HG03432 (cell line): ENCODE measurements around the gene NFATC3.
"Not testable (repeated sequence)": the region's sequence is repeated elsewhere in the genome, so short reads cannot be mapped to it uniquely, and the experiment has no call there.

Source experiments
- ATAC-seq: cut with Tn5 transposase; IDR thresholded peaks from one replicate; pipeline ENCODE4 v1.9.1; 2021; ENCODE audit warnings: mild to moderate bottlenecking, moderate library complexity; ENCODE audit not compliant: unreplicated experiment

Gene NFATC3

GRCh38 chr16:68115851-68116250, 30.7 kb downstream of the NFATC3 start:
- ATAC-seq, result no peak

DNA sequence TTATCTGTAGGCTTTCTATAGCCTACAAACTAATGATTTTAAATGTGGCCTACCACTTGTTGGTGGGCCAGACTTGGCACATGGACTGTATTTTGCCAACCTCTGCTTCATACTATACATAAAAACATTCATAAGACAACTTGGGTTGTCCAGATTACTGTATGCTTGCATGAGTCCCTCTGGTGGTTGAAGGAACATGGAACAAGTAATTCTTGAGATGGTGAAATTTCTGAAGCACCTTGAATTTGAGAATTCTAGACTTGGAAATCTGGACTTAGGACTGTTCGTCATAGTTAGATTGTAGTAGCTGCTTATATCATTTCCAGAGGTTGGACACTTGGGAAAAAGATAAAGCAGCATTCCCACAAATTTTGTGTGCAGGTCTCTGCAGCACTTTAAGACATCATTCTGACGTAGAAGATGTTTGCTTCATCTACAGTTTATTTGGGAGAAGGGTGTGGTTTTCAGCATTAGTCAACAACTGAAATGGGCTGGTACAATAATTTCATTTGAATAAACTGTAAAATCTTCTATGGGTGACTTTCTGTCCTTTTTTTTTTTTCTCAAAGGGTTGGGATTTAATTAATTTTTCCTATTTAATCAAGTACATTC, 31.2 kb downstream of the NFATC3 start:
- ATAC-seq, result no peak

GRCh38 chr16:68117884-68118283, 32.7 kb downstream of the NFATC3 start:
- no peak for ATAC-seq

DNA sequence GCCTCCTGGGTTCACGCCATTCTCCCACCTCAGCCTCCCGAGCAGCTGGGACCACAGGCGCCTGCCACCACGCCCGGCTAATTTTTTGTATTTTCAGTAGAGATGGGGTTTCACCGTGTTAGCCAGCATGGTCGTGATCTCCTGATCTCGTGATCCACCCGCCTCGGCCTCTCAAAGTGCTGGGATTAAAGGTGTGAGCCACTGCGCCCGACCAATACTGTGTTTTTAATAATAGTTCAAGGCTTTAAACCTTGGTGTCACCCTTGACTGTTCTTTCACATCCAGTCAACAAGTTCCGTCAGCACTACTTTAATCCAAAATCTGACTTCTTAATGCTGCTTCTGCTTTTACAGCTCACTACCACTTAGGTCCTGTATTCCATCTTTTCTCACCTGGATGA, 33.8 kb downstream of the NFATC3 start:
- ATAC-seq, result not testable (repeated sequence)

GRCh38 chr16:68120496-68120895, 35.3 kb downstream of the NFATC3 start:
- ATAC-seq, result not testable (repeated sequence)

- ATAC-seq, result no peak
Measured at GRCh38 chr16:68126395-68126794, 41.2 kb downstream of the NFATC3 start.

DNA sequence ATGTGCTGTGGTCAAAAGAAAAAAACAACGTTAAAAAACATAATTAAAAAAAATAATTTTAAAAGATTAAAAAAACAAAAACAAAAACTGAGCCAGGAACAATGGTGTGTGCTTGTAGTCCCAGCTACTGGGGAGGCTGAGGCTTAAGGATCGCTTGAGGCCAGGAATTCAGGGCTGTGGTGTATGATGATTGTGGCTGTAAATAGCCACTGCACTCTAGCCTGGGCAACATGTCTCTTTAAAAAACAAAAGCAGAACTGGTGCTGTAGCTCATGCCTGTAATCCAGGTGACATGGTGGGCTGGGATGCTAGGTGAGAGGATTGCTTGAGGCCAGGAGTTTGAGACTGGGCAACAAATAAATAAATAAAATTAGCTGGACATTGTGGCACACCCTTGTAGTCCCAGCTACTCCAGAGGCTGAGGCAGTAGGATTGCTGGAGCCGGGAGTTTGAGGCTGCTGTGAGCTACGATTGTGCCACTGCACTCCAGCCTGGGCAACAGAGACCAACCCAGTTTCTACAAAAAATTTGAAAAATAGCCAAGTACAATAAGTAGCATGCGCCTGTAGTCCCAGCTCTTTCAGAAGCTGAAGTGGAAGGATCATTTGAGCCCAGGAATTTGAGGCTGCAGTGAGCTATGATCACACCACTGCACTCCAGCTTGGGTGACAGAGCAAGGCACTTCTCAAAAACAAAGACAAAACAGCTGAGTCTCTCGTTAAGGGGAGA, 43.6 kb downstream of the NFATC3 start:
- ATAC-seq, result no peak

- ATAC-seq, result no peak
Measured at GRCh38 chr16:68130520-68130919, 45.4 kb downstream of the NFATC3 start.

DNA sequence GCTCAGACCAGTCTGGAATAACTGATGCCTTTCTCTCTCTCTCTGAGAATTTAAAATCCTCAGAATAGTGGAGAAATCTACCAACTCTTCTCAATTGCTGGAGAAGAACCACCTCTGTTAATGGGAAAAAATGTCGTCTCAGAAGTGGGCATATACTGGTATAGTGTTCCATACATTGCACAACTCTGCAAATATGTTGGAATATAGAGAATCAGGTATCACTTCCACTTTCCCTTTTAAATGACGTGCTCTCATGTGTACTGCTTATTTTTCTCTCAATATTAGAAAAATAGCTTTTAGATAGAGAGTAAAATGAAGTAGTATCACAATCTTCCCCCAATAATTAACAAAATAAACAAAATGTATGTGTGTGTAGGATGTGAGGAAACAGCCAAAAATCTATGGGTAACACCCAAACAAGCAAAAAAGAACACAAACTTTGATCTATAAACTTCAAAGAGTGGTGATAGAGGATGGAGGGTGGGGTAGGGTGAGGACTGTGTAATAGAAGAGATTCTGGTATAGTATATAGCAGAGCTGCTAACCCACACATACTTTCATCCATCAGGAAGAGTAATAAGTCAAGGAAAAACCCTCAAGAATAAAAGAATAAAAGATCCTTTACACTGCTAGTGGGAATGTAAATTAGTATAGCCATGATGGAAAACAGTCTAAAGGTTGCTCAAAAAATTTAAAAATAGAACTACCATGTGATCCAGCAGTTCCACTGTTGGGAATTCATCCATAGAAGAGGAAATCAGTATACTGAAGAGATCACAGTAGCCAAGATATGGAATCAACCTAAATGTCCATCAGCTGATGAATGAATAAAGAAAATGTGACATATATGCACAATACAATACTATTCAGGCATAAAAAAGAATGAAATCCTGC, 46.9 kb downstream of the NFATC3 start:
- ATAC-seq, result no peak

DNA sequence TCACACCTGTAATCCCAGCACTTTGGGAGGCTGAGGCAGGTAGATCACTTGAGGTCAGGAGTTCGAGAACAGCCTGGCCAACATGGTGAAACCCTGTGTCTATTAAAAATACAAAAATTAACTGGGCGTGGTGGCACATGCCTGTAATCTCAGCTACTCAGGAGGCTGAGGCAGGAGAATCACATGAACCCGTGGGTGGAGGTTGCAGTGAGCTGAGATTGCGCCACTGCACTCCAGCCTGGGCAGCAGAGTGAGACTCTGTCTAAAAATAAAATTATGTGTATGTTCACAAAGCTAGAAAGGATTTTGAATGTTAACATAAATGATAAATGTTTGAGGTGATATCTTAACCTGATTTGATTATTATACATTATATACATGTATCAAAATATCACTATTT, 47.8 kb downstream of the NFATC3 start:
- not testable (repeated sequence) for ATAC-seq

DNA sequence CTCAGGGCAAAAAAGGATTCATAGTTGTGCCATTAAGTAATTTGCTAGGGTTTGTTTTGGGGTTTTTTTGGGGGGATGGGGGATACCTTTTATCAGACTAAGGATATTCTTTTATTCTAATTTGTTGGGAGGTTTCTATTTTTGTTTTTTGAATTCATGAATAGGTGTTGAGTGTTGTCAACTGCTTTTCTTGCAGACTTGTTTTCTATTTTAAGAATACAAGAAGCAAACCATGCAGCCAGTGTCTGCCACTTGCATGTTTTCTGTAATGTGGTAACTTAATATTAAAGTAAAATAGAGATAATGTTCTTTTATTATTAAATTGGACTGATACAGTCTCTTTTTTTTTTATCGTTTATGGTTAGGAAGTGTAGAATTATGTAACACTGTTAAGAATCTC, 49.5 kb downstream of the NFATC3 start:
- ATAC-seq, result no peak

GRCh38 chr16:68136515-68136914, 51.3 kb downstream of the NFATC3 start:
- ATAC-seq, result no peak

GRCh38 chr16:68144008-68144407, 58.8 kb downstream of the NFATC3 start:
- no peak for ATAC-seq

GRCh38 chr16:68146585-68146984, 61.4 kb downstream of the NFATC3 start:
- ATAC-seq, result no peak

GRCh38 chr16:68147444-68147843, 62.3 kb downstream of the NFATC3 start:
- no peak for ATAC-seq

GRCh38 chr16:68149596-68149995, 64.4 kb downstream of the NFATC3 start:
- no peak for ATAC-seq

- no peak for ATAC-seq
Measured at GRCh38 chr16:68155425-68155824, 70.3 kb downstream of the NFATC3 start.

DNA sequence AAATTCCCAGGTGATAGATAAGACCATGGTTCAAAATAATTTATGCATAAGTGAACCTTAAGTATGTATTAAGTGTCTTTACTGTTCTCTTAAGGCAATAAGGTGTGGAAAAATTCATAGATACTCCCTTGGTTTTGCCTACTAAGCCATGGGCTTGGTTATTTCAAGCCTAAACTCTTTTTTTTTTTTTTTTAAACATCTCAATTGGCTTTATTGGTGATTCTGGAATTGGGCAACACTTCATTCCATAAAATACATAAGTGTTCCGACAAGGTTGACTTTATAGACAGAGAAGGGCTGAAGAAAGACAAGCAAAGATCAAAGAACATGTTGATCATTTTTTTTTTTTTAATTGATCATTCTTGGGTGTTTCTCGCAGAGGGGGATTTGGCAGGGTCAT, 77.2 kb downstream of the NFATC3 start:
- ATAC-seq, result no peak

- not testable (repeated sequence) for ATAC-seq
Measured at GRCh38 chr16:68163275-68163674, 78.1 kb downstream of the NFATC3 start.

DNA sequence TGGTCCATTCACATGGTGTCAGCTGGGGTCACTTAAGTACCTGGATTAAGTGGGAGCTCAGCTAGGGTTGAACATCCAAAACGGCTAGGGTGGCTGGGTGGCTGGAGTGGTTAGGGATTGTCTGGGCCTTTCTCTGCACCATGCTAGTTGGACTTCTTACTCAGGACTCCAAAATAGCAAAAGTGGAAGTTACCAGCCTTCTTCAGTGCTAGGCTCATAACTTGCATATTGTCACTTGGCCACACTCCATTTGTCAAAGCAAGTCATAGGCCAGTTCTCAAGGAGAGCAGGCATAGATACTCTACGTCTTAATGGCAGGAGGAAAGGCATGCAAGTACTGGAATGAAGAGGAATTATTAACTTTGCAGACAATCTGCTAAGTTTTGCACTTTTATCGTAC, 81.1 kb downstream of the NFATC3 start:
- no peak for ATAC-seq

DNA sequence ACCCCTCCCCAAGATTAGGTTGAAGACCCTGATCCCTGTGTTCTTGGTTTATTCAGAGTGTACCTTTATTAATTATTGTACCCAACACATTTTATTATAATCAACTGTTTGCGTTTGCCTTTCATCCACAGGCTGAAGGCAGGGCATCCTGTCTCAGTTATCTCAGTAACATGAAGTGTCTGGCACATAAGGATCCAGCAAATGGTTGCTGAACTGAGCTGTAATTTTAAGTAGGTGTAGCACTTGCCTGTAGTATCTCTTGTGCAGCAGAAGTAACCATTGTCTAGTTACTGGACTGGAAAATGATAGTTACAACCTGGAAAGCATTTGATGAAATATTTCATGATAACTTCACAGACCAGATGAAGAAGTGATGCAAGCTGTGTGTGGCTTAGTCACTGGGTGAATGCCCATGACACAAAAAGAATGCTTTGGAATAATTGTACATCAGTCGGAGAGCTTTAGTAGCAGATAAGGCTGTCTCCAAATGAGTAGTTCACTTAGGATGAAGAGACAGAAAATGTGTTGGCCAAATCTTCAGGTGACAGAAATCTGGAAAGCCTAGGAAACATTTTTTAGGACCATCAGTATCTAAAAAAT, 94.1 kb downstream of the NFATC3 start:
- no peak for ATAC-seq
